HG02870 (cell line): Measurements from ENCODE around the gene ARL16.

Experiments used
- ATAC-seq: cut with Tn5 transposase; IDR thresholded peaks from one replicate; pipeline ENCODE4 v1.9.1; 2021; ENCODE audit warnings: mild to moderate bottlenecking, moderate library complexity; ENCODE audit not compliant: unreplicated experiment

ARL16 gene

DNA sequence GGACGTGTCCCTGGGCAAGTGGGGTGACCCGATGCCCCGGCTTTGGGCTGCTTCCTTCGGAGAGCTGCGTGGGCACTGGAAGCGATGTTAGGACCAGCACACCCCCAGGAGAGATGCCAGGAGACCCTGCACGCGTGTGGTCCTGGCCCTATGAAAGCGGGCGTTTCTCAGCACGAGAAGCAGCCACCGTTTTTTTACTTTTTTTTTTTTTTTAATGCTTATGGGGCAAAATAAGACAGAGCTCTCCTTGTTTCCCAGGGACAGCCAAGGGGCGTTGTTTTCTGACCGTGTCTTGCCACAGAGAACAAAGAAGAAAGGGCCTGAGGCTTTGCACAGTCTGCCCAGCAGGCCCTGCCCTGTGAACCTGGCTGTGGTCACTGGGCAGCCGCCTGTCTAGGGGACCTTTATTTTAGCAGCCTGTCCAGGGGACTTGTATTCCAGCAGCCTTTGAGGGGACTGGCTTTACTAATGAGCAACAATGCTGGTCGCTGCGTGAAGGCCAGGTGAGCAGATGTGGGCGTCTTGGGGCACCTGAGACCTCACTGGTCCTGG, 29.5 kb upstream of the ARL16 start:
- ATAC-seq: no peak

DNA sequence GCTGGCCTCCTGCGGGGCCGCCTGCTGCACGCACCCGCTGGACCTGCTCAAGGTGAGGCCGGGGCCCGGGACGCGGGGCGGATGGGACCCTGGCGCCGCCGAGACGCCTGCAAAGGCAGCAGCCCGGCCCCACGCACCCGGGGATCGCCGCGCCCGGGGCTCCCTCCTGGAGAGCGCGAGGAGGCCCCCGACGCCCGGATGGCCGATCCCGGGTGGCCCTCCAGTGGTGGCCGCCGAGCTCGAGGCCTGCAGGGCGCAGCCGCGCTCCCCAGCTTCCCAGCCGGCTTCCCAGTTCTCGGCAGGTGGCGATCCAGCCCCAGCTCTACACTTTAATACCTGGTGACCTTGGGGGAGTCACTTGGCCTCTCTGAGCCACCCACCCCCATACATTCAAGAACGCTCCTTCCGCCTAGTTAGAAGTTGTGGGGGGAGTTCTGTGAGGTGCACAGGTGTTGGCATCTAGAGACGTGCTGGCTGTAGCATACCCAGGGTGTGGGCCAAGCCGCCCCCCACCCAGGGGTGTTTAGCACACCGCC, 28.9 kb upstream of the ARL16 start:
- ATAC-seq: no peak

DNA sequence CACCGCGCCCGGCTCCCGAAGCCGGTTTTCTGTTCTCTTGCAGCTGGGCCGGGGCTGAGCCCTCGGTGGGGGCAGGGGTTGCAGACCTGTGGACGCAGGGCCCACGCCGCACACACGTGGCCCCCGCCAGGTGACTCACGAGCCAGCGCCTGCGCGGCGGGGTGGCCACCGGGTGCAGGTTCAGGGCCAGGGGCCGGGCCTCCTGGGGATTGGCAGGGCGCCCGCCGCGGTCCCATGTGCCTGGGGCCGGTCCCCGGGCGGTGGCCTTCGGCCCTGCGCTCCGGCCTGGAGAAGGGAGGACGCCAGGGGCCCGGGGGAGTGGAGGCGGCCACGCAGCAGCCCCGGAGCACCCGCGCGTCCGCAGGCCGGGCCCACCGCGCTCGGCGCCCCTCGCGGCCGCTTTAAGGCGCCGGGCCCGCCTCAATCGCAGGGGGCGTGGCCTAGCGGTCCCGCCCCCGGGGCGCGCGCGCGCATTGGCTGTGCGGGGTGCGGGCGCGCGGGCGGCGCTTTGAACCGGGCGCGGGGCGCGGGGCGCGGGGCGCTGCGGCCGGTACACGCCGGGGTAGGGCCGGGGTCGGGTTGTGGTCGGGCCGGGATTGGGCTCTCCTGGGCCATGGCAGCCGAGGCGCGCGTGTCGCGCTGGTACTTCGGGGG, 28.3 kb upstream of the ARL16 start, which contains the start of gene SLC25A10:
SLC25A10 (plus strand) TSS at position 471 of the 654 bp plus-strand sequence; CDS start at position 614, 143 bp downstream.
- no peak for ATAC-seq

DNA sequence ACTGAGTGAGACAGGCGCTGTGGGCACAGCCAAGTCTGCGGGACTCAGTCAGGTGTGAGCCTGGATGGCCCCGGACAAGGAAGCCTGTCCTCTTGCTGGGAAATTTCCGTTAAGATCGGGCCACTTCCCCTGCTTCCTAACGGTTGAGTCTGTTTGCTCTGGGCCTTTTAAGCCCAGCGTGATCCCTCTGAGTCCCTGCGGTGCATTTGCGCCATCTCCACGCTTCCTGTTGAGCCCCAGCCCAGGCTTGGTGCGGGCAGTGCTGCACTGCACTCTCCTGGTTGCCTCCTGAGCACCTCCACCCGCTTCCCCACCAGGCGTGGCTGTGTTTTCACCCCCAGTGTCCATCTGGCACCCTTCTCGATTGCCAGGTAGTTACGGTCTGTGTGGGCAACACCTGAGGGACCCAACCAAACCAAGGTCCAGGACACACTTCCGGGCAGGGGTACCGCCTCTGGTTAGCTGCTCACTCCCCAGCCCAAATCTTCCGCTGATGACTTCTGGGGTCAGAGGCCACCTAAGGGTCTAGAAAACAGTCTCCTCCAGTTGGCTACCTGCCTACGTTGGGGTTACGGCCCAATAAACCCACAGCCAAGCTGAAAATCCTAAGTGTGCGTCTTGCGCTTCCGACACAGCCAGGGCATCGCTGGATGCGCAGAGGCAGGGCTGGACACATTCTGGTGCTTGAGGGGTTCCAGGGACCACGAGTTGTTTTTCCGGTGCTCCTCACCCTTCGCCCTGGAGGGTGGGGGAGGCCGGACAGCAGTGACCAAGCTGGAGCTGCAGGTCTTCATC, 27.1 kb upstream of the ARL16 start:
- ATAC-seq: no peak

DNA sequence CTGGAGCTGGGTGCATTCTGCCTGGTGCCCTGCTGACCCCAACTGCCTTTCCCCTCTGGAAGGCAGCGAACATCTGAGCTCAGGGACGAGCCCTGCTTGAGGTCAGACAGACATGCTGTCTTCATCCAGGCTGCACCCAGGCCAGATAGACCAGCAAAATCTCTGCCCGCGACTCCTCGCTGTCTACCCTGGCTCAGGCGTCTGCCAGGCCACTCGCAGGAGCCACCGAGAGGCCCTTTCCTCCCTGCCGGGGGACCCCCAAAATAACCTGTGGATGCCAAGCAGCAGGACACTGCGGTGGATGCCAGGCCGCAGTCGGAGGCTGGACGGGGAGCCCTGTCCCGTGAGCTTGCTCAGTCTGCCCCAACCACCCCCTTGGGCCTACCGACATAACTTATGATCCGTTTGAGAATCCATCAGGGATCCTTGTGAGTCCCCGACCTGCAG, 25.2 kb upstream of the ARL16 start:
- ATAC-seq: no peak

DNA sequence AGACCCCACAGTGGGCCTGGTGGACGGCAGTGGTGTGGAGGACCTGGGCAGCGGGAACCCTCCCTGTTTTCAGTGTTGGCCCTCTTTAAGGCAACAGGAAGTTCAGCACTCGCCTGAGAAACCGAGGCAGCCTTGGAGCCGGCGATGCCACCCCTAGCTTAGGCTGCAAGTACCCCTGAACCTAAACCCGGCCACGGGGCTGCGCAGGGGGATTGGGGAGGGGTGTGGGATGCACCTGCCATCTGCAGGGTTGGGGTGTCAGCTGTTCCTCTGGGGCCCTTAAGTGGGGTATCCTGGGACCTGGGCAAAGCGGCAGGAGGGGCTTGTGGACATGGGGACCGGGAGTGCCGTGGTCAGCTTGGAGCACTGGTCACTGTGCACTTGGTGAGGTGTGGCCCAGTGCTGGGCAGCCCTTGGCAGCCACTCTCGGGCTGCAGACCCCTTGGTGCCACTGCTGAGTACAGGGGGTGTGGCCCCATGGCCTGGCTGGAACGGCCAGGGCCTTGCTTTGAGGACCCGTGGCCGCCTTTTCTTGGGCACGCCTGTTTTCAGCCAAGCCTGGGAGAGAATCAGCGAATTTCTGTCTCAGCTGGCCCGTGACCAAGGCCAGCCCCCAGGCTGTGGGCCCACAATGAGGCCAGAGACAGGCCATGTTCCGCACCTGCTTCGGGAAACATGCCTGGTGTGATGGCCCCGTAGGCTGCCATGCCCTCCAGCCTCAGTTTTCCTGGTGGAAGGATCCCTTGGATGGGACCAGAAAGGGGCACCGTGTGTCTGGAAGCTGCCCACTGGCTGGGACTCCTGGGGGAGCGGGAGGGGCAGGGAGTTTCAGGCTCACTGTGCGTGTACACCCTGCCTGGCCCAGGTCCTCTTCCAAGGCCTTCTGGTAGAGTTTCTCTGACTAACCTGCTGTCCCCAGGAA, 24.4 kb upstream of the ARL16 start:
- ATAC-seq: no peak

DNA sequence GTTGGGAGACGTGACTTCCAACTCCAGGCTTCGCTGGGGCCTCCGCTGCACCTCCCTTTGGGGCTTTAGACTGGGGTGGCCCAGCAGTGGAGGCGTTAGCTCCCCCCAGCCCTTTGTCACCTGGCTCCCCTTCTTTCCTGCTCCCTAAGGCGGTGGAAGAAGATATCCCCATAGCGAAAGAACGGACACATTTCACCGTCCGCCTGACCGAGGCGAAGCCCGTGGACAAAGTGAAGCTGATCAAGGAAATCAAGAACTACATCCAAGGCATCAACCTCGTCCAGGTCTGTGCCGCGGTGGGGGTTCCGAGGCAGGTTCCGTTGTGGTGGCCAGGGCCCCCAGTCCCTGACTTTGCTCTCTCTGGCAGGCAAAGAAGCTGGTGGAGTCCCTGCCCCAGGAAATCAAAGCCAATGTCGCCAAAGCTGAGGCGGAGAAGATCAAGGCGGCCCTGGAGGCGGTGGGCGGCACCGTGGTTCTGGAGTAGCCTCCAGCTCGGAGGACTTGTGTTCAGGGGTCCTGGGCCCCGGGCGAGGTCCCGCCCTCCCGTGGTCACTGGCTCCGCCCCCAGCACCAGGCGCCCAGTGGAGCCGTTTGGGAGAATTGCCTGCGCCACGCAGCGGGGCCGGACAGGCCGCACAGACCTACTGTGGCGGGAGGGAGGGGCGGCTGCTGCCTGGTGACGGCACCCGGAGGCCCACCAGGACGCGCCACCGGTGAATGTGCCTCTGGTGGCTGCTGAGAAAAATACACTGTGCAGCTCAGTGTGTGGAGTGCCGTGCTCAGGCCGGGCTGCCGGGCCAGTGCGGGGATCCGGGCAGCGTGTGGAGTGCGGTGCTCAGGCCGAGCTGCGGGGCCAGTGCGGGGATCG, 23.4 kb upstream of the ARL16 start:
- ATAC-seq: no peak

DNA sequence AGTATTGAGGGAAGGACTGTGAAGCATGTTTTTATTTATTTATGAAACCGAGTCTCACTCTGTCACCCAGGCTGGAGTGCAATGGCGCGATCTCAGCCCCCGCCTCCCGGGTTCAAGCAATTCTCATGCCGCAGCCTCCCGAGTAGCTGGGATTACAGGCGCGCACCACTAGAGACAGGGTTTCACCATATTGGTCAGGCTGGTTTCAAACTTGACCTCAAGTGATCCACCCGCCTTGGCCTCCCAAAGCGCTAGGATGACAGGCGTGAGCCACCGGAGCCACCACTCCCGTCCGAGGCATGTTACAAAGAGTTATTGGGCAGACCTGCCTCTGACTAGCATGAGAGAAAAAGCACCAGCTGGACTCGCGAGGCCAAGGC, 22.6 kb upstream of the ARL16 start:
- no peak for ATAC-seq

DNA sequence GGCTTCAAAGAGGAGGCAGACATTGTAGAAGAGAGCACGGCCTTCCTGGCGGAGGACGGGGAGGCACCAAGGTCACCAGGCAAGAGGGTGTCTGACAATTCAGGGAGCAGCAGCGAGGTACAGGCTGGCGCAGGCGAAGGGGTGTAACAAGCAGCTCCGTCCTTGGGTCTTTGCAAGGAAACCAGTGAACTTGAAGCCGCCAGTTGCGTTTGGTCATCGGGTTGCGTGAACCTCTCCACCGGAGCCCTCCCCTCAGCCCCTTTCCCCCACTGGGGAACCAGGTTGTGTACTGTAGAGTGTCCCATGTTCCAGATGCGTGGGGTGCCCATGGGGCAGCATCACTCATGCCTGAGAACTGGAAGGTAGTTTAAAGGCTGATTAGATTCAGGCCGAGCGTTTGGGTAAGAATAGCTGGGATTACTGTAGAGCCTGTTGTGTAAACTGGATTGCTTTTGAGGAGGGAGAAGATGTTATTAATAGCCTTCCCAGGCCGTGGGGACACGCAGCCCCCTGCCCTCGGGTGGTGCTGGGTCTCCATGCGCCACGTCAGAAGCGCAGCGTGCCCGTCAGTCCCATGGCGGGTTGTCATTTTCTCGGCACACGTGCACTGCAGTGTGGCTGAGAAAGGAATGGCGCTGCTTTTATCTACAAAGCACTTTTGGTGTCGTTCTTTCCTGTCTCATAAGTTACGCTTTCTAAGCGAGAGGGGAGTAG, 22.1 kb upstream of the ARL16 start:
- ATAC-seq: no peak

DNA sequence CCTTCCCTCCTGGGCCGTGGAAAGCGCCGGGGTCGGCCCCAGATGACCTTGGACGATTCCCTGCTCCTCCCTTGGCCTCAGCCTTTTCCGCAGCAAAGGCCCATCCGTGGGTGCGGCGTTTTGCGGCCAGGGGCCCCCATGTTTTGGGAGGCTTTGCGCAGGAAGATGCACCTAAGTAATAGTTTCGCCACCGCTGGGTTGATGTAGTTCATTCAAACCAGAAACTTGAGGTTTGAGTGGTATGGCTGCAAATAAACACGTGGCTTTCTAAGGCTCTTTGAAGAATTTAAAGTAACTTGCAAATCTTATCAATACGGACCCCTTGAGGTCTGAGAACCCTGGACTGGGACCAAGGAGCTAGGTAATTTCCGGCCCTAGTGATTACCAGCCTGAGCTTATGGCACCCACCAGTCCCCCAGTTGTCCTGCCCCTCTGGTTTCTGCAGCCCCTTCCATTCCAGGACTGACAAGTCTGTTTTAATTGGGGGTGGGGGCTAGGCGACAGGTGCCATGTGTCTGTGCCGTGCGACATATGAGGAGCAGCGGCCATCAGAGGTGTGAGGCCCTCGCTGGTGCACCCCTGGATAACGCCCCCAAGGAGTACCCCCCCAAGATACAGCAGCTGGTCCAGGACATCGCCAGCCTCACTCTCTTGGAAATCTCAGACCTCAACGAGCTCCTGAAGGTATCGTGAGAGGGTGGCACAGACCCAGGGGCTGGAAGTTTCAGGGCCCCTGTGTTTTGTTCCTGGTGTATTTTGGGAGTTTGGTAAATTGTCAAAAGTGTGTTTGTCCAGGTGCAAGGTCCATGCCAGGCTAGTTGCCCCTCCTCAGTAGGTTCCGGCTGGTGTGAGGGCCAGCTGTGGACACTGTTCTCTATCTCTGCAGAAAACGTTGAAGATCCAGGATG, 20.4 kb upstream of the ARL16 start:
- ATAC-seq: no peak

DNA sequence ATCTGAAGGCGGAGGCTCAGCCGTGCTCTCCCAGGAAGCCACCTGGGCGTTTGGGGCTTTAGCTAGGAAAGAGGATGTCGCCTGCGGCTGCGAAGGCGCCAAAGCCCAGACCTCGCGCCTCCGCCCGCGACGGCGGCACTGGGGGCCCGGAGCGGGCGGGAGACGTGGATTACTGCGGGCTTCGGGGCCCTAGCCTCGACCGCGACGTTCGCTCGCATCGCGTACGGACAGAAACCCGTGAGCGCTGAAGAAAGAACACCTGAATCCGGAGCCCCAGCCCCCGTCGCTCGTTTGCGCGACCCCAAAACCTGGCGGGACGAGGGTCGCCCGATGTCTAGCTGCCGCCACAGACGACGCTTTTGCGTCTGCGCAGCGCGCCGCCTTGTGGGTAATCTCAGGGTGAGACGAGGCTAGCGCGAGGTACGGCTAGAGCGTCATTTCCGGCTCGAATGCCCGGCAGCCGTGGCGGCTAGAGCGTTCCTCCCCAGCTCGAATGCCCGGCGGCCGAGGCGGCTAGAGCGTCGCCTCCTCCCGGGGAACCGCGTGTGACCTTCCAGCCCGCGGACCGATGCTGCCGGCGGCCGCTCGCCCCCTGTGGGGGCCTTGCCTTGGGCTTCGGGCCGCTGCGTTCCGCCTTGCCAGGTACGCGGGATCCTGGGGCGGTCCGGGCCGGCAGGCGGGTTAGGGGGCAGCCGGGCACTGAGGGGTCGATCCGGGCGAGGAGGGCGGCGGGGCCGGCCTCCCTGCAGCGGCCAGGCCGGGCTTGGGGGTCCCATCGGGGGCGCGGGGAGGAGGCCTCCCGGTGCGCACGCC, 19.5 kb upstream of the ARL16 start, which contains the start of gene MRPL12:
MRPL12 (plus strand) TSS at position 434 of the 813 bp plus-strand sequence; CDS start at position 569, 135 bp downstream.
- ATAC-seq: peak; percentile 75

DNA sequence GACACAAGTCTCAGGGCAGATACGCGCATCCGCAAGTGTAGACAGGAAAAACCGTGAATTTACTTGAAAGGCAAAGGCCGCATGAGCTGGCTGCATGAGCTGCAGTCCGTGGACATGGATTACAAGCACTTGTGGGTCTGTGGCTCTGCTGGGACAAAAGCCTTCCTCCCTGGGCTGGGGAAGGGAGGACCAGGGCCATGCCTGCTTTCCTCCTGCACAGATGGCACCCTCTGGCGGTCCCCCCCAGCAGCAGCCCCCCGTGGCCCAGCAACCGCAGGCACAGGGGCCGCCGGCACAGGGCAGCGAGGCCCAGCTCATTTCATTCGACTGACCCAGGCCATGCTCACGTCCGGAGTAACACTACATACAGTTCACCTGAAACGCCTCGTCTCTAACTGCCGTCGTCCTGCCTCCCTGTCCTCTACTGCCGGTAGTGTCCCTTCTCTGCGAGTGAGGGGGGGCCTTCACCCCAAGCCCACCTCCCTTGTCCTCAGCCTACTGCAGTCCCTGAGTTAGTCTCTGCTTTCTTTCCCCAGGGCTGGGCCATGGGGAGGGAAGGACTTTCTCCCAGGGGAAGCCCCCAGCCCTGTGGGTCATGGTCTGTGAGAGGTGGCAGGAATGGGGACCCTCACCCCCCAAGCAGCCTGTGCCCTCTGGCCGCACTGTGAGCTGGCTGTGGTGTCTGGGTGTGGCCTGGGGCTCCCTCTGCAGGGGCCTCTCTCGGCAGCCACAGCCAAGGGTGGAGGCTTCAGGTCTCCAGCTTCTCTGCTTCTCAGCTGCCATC, 17.9 kb upstream of the ARL16 start:
- ATAC-seq: no peak

DNA sequence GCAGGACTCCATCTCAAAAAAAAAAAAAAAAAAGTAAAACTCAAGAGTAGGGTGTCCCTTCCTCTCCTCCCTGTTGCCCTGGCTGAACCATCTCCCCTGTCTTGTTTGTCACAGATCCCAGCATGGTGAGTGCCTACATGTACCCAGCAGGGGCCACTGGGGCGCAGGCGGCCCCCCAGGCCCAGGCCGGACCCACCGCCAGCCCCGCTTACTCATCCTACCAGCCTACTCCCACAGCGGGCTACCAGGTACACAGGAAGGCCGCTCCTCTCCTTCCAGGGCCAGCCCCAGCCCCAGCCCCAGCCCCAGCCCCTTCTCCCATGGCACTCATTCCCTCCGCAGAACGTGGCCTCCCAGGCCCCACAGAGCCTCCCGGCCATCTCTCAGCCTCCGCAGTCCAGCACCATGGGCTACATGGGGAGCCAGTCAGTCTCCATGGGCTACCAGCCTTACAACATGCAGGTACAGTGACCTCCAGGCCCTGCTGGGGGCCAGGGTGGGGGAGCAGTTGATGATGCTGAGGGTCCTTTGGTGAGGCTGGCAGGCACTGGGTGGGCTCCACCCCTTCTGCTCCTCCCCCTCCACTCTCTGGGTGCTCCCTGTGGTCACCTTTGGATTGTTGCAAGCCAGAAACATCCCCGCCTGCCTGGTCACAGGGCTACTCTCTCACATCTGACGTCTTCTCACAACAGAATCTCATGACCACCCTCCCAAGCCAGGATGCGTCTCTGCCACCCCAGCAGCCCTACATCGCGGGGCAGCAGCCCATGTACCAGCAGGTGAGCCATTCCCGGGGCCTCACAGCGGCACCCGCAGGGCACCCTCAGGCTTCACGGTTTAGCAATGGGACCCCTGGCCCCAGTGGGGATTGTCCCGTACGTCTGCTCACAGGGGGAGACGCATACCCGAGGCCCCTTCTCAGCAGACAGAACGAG, 17.0 kb upstream of the ARL16 start:
- ATAC-seq: no peak

DNA sequence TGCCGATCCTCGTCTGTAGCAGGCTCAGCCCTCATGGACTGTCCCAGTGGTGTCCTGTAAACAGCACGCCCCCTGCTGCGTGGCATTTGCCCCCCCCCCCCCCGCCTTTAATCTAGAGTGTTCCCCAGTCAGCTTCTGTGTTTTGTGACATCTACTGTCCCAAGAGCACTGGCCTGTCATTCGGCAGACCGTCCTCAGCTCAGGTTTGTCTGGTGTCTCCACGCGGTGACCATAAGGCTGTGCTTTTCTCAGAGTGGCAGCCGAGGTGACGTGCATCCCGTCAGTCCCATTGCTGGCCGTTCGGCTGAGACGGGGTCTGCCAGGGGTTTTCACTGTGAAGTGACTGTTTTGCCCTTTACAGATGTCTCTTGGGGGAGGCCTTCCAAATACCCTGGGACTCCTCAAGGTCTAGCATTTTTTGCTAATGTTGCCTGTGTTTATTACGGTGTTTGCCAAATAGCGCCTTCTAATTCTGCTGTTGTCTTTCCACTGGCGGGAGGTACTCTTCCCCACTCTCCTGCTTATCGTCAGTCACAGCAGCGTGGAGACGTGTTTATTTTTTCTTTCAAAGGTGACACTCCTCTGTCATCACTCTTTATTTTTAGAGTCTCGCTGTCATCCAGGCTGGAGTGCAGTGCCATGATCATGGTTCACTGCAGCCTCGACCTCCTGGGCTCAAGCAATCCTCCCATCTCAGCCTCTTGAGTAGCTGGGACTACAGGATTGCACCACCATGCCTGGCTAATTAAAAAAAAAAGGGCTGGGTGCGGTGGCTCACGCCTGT, 13.9 kb upstream of the ARL16 start:
- no peak for ATAC-seq
